Measurements from ENCODE around the gene SLC35F1.

DNA sequence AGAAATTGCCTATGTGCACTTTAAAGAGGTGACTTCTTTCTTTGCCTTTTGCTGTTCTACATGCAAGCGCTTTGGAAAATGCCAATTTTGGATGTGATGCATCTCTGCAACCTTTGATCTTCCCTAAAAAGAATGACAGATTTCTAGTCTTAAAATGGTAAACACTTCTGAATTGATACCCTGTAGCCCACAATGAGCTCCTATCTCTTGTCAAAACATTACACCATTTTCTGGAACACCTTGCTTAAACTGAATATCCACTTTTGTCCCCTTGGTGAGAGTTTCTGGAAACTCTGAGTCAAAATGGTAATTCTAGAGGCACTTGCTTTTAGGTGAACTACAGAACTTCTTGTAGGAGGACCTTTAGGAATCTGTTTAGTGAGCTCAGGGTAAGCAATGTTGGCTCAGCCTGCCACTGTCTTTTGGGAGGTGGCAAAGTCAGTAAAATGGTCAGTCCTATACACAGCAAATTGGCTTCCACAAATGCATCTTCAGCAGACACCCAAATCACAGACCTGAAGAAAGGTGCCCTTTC, 216.5 kb downstream of the SLC35F1 start:
- TF ChIP-seq EZH2 (IDR thresholded peaks at IDR 0.05; ENCODE audit: insufficient read depth, poor library complexity, severe bottlenecking): no peak
- no peak for TF ChIP-seq EZH2phosphoT487 (IDR thresholded peaks at IDR 0.05; ENCODE audit: insufficient read depth, low read depth)
